ENCODE results near the gene AP1S2. TPM values are rescaled to one million over a fixed set of nuclear protein-coding genes. Genes with fewer than 3 reads are reported as not detected.

AP1S2 gene
- total and polyA plus RNA-seq, 2 of the 8 experiments (the other 6 are each of a cell fraction or from before 2014, with no cell fraction given), result 88.2 to 237 TPM

DNA sequence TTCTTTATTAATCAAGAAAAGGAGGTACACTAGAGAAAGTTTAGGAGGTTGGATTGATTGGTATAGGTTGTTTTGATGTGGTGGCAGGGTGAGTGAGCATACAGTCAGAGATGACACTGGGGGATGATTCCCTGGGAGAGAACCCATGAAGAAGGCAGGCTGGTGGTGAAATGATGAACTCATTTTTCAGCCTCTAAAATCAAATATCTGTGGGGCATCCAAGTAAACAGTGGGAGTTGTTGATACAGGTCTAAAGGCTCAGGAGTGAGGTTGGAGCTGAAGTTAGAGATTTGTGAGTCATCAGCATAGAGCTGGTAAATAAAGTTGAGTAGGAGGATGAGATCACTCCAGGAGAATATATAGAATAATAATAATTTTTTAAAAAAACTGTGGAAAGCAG, 10.0 kb upstream of the AP1S2 start (continued):
- no peak for TF ChIP-seq RAD21 (IDR thresholded peaks at IDR 0.05 in 1 of 2, conservative IDR thresholded peaks at IDR 0.05 in 1 of 2; ENCODE audit: low read depth in 2 of 2, low read length in 2 of 2)
- no peak for TF ChIP-seq SIRT6 (IDR thresholded peaks at IDR 0.05; ENCODE audit: low read length)
- no peak for TF ChIP-seq EP300 (IDR thresholded peaks at IDR 0.05; ENCODE audit: borderline replicate concordance in 1 of 2, low read depth in 2 of 2, low read length in 2 of 2)
- TF ChIP-seq RXRA (IDR thresholded peaks at IDR 0.05; ENCODE audit: insufficient read depth, low read depth, low read length), result no peak
- no peak for TF ChIP-seq ZNF274 (IDR thresholded peaks at IDR 0.05; ENCODE audit: borderline replicate concordance, extremely low read depth, low read length)
